Colonic mucosa (tissue), 4 donors: ENCODE measurements around the gene MIEF2. TPM values are rescaled to one million over a fixed set of nuclear protein-coding genes. Genes with fewer than 3 reads are reported as not detected.

Experiments used
- DNase-seq: peaks from one replicate; pipeline ENCODE4 v3.0.0-alpha.2; 2020
- H3K27ac ChIP-seq: fragments of 200-600 bp; one replicate; pipeline ENCODE4 v1.8.0; 2021
- H3K27me3 ChIP-seq: fragments of 200-600 bp; one replicate; pipeline ENCODE4 v1.8.0; 2021
- H3K36me3 ChIP-seq: fragments of 200-600 bp; one replicate; pipeline ENCODE4 v1.8.0; 2021
- H3K4me1 ChIP-seq: fragments of 200-600 bp; one replicate; pipeline ENCODE4 v1.8.0; 2021; ENCODE audit warnings: mild to moderate bottlenecking
- H3K4me3 ChIP-seq: fragments of 200-600 bp; one replicate; pipeline ENCODE4 v1.8.0; 2021
- H3K9ac ChIP-seq, 2 donors: one replicate each; pipeline ENCODE4 v1.7.0; 2013; ENCODE audit warnings: control low read depth in 2 of 2, low read depth in 2 of 2, low read length in 2 of 2
- H3K9me3 ChIP-seq: fragments of 200-600 bp; one replicate; pipeline ENCODE4 v1.8.0; 2021
- intact Hi-C: fragments of 100-400 bp; cut with DNase I; formaldehyde crosslinking; loops from one replicate; pipeline ENCODE4 v1.14.1; 2022
- total RNA-seq, 2 donors: library from RNA; stranded (reverse); fragmentation: NEBNext Ultra II Directional in 1 of 2; extraction: Animal tissue kit (Norgen Biotek cat#: 25700) in 1 of 2; gene quantifications; one replicate each; pipeline ENCODE4 v1.2.1, GENCODE V29; 2021
- TF ChIP-seq, protein P1 (sequence below): fragments of 200-600 bp; IDR thresholded peaks from one replicate; pipeline ENCODE4 v1.8.0; 2022; ENCODE audit warnings: antibody characterized with exemption, mild to moderate bottlenecking
- donor health status: healthy.
- donor health status: DM: no; HTN: no; CAD: no.
- donor health status: DM: no; HTN: no; CAD: no.

The MIEF2 gene
- total RNA-seq, 2 donors from 2014 or later: 13.2 to 15.3 TPM

DNA sequence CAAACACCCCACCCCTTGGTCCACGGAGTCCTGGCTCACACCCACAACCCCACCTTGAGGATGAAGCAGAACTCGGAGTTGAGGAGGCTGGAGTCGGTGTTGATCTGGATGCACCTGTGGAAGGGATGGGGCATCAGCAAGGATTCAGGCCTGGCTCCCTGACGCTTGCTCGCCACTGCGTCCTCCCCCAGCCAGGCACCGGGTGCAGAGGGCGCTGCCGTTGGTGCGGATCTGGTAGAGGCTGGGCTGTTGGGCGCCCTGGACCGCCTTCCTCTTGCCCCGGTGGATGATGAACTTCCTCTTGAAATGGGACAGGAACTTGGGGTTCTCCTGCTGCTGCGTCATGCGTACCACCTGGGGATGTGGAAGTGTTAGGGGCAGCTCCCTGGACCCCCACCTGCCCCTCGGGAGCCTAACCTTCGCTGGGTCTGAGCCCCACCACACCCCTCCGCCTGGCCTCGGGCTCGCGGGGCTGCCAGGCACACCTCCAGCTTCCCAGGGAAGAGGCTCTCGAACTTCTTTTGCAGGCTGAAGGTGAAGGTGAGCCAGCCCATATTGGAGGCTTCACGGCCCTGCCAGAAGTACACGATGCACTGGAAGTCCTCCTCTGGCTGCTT, 14.2 kb upstream of the MIEF2 start:
- H3K27me3 ChIP-seq: no peaks in the 10 kb centered on the region
- intact Hi-C loops: loop anchor here (5.0 kb wide), 1 partner anchor 71 kb away; the partner anchor contains the start of gene SMCR8
- H3K36me3 ChIP-seq: peaks cover 19% of the 10 kb centered on the region
- H3K27ac ChIP-seq: peak overlapping the region; percentile 63
- TF ChIP-seq, protein P1, sequence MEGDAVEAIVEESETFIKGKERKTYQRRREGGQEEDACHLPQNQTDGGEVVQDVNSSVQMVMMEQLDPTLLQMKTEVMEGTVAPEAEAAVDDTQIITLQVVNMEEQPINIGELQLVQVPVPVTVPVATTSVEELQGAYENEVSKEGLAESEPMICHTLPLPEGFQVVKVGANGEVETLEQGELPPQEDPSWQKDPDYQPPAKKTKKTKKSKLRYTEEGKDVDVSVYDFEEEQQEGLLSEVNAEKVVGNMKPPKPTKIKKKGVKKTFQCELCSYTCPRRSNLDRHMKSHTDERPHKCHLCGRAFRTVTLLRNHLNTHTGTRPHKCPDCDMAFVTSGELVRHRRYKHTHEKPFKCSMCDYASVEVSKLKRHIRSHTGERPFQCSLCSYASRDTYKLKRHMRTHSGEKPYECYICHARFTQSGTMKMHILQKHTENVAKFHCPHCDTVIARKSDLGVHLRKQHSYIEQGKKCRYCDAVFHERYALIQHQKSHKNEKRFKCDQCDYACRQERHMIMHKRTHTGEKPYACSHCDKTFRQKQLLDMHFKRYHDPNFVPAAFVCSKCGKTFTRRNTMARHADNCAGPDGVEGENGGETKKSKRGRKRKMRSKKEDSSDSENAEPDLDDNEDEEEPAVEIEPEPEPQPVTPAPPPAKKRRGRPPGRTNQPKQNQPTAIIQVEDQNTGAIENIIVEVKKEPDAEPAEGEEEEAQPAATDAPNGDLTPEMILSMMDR: no peak
- DNase-seq: no peak
- no peak overlapping the region for H3K4me3 ChIP-seq
- H3K9me3 ChIP-seq: no peaks in the 10 kb centered on the region
- no peaks in the 10 kb centered on the region for H3K4me1 ChIP-seq
- peak overlapping the region in 1 of 2 donors; percentile 40 for H3K9ac ChIP-seq

DNA sequence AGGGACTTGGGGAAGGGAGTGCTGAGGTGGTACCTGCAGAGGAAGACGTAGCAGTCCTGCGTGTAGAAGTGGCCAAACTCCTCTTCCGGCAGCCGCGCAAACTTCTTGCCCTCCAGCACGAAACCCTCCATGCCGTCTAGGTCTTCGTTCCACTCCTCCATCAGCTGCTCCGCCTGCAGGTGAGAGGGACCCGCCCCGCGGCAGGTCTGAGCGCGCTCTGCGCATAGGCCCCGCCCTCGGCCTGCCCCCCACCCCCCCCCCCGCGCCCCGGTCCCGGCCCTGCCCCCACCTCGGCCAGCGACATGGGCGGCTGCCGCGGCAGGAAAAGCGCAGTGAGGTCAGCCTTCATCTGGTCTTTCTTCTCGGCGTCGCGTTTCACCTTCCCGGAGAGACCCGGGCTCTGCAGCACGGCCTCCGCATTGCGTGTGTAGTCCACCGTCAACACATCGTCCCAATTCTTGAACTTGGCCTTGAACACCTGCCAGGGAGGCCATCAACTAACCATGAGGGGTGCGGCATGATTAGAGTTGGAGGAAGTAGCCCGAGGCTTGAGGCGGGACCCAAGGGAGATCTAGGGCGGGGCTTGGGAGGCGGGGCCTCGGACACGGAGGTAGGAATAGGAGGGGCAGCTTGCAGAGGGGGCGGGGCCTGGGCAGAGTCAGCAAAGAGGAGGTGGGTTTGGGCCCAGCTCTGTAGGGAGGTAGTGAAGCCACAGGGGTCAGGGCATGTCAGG, 13.4 kb upstream of the MIEF2 start:
- Histone ChIP-seq H3K27ac (peak overlapping the region; percentile 63), H3K36me3 (peaks cover 25% of the 10 kb centered on the region), H3K27me3 (no peaks in the 10 kb centered on the region), H3K9ac (peak overlapping the region; percentile 24 to 40), H3K4me1 (no peaks in the 10 kb centered on the region), H3K4me3 (peak overlapping the region; percentile 0), H3K9me3 (no peaks in the 10 kb centered on the region)
- TF ChIP-seq, protein P1: no peak
- DNase-seq: peak; percentile 95
- intact Hi-C loops: loop anchor here (5.0 kb wide), 1 partner anchor 70 kb away; the partner anchor contains the start of gene SMCR8

DNA sequence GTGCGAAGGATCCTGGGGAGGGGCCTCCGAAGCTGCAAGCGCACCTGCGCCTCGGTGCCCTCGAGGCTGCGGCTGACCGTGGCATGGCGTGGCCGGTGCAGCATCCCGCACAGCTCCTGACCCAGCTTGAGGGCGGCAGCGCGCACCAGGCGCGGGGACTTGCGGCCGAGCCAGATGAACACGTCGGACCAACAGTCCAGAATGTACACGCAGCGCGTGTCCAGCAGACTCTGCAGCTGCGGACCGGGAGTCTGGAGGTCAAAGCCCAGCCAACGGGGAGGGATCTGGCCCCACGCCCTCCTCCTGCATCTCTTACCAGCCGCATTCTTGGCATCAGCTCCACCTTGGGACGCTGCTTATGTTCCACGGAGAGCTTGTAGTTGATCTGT, 12.9 kb upstream of the MIEF2 start:
- Histone ChIP-seq H3K4me1 (no peaks in the 10 kb centered on the region), H3K27me3 (no peaks in the 10 kb centered on the region), H3K36me3 (peaks cover 25% of the 10 kb centered on the region), H3K4me3 (no peak overlapping the region), H3K9ac (peak overlapping the region in 1 of 2 donors; percentile 24), H3K9me3 (no peaks in the 10 kb centered on the region), H3K27ac (no peak overlapping the region)
- TF ChIP-seq, protein P1: no peak
- DNase-seq: peak; percentile 32
- intact Hi-C loops: loop anchor here (5.0 kb wide), 1 partner anchor 70 kb away; the partner anchor contains the start of gene SMCR8

DNA sequence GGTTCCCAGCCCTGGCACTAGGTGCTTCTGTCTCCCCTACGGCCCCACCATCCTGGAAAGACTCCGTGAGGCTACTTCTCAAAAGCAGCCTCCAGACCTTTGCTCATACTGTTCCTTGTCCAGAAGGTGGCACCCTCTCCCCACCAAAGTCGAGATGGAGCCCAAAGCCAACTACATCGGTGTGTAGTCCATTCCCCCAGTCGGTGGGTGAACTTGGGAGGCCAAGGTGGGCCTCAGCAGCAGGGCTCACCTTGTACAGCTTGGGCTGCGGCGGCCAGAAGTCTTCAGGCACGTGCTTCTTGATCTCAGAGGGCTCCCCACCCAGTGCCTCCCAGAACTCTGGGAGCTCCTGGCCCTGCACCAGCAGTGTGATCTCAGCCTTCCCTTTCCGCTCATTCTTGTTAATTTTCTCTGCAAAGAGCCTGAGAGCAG, 12.1 kb upstream of the MIEF2 start:
- Histone ChIP-seq H3K27ac (no peak overlapping the region), H3K9ac (no peak overlapping the region), H3K27me3 (no peaks in the 10 kb centered on the region), H3K36me3 (peaks cover 31% of the 10 kb centered on the region), H3K9me3 (no peaks in the 10 kb centered on the region), H3K4me3 (no peak overlapping the region), H3K4me1 (no peaks in the 10 kb centered on the region)
- intact Hi-C loops: loop anchor here (5.0 kb wide), 1 partner anchor 69 kb away; the partner anchor contains the start of gene SMCR8
- TF ChIP-seq, protein P1: peak; percentile 69
- DNase-seq: peak; percentile 74

DNA sequence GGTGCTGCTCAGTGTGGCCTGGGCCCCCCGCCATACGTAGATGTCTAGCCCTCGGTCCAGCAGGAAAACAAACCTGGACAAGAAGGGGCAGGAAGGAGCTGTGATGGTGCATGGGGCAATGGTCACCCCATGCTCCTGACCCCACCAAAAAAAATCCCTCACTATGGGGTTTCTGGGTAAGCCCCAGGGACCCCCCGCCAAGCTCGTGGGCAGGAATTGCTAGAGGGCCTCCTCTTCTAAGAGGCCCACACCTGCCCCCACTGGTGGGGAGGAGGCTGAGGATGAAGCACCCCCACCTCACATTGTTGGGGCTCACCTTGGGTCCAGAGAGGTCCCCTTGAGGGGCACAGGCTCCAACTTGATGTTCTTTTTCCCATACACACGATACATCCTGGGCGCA, 11.7 kb upstream of the MIEF2 start:
- Histone ChIP-seq H3K27ac (no peak overlapping the region), H3K9ac (no peak overlapping the region), H3K27me3 (no peaks in the 10 kb centered on the region), H3K9me3 (no peaks in the 10 kb centered on the region), H3K4me3 (no peak overlapping the region), H3K4me1 (no peaks in the 10 kb centered on the region), H3K36me3 (peaks cover 35% of the 10 kb centered on the region)
- DNase-seq: no peak
- TF ChIP-seq, protein P1: no peak
- intact Hi-C loops: loop anchor here (5.0 kb wide), 1 partner anchor 68 kb away; the partner anchor contains the start of gene SMCR8
